Keratinocyte (primary cell): ENCODE measurements around the gene LRRC63.

Experiments used
- CTCF ChIP-seq, 3 experiments: IDR thresholded peaks in 1 of 3; conservative IDR thresholded peaks in 1 of 3; optimal IDR thresholded peaks in 1 of 3; 2 replicates in 2 of 3; 3 replicates in 1 of 3; pipeline versions ENCODE3 to v1.5.1; 2011; ENCODE audit warnings: low read length in 3 of 3, mild to moderate bottlenecking in 3 of 3, moderate library complexity in 2 of 3, control low read depth in 1 of 3, inconsistent platforms in 1 of 3; ENCODE audit not compliant: insufficient read depth in 2 of 3; ENCODE audit errors: extremely low read depth in 1 of 3
- EZH2 ChIP-seq: IDR thresholded peaks from one replicate; pipeline ENCODE4 v1.6.1; 2012; ENCODE audit warnings: inconsistent platforms, mild to moderate bottlenecking, low read length, moderate library complexity

DNA sequence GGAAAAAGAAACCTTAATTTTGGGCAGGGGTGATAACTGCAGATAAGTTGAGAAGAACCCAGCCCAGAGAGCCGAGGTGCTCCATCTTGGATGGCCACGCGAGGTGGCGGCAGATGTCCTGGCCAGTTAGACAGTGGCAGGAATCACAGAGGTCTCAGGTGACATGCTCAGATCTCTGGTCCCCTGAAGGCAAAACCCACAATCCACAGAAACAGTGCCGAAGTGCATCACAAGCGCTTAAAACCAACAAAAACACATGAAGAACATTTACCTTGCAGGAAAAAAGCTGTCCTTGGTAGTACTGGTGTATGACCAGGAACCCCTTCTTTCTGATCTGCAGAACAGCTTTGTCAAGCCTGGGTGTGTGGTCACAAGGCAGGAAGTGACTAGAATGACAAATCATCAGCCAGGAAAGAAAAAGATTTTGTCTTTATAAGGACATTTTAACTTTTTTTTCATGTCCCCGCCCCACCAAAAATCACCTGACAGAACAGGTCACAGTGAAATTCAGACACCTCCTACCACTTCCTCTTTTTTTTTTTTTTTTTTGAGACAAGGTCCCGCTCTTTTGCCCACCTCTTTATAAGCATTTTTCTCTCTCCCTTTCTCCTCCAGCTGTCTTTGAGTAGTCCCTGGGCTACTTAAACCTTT is 29.8 kb upstream of the LRRC63 start, which contains the start of gene LCP1:
- TF ChIP-seq CTCF (optimal IDR thresholded peaks at IDR 0.05 in 1 of 3, IDR thresholded peaks at IDR 0.05 in 1 of 3, conservative IDR thresholded peaks at IDR 0.05 in 1 of 3; ENCODE audit: extremely low read depth in 1 of 3, insufficient read depth in 2 of 3, low read length in 3 of 3) (no peak), EZH2 (no peak)
